ENCODE measurements around the gene MAST3. TPM values are rescaled to one million over a fixed set of nuclear protein-coding genes. Genes with fewer than 3 reads are reported as not detected.

MAST3 gene
- total RNA-seq, 1 experiment from 2014 or later: 14.2 TPM

- Histone ChIP-seq H3K79me2 (ENCODE audit: insufficient read depth, low read length) (no peaks in the 10 kb centered on the region), H3K9me2 (ENCODE audit: insufficient read depth) (no peaks in the 10 kb centered on the region), H2AFZ (ENCODE audit: low read depth, low read length, poor library complexity, severe bottlenecking) (no peak overlapping the region), H3K9ac (ENCODE audit: low read length) (peak overlapping the region; percentile 61), H3K27me3 (ENCODE audit: insufficient read depth, low read length) (no peaks in the 10 kb centered on the region), H4K20me1 (ENCODE audit: insufficient read depth) (no peaks in the 10 kb centered on the region), H3K36me3 (ENCODE audit: control insufficient read depth in 1 of 2, insufficient read depth in 2 of 2, low read length in 2 of 2) (0 out of 4 replicates have a peak, but pooled peaks cover 0 to 3% of the 10 kb centered on the region in 2 experiments), H3K27ac (ENCODE audit: low read depth, low read length) (peak overlapping the region; percentile 59; the same call in 1 of the 2 replicates), H3K4me1 (ENCODE audit: control insufficient read depth in 1 of 2, insufficient read depth in 2 of 2, low read length in 2 of 2) (peaks cover 18 to 29% of the 10 kb centered on the region in 2 experiments; a peak in 3 of 4 replicates), H3K4me2 (ENCODE audit: low read length) (peak overlapping the region; percentile 91), H3K4me3 (replicated peaks in 1 of 2; ENCODE audit: low read depth in 1 of 2, low read length in 2 of 2) (peak overlapping the region; percentile 63 to 67), H3K9me3 (ENCODE audit: control insufficient read depth in 1 of 2, insufficient read depth in 1 of 2, low read depth in 1 of 2, low read length in 2 of 2) (no peaks in the 10 kb centered on the region)
- peak; percentile 50 for TF ChIP-seq POLR2AphosphoS5 (IDR thresholded peaks at IDR 0.05; ENCODE audit: low read depth, low read length)
- TF ChIP-seq, protein P1, sequence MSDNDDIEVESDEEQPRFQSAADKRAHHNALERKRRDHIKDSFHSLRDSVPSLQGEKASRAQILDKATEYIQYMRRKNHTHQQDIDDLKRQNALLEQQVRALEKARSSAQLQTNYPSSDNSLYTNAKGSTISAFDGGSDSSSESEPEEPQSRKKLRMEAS (IDR thresholded peaks at IDR 0.05): no peak
- 0 out of 2 replicates have a peak, but pooled peaks have one; percentile 32 for TF ChIP-seq ZFX (IDR thresholded peaks at IDR 0.05)
- no peak for TF ChIP-seq CTCF (IDR thresholded peaks at IDR 0.05 in 2 of 3, conservative IDR thresholded peaks at IDR 0.05 in 1 of 3; ENCODE audit: borderline replicate concordance in 1 of 3, insufficient read depth in 1 of 3, low read depth in 2 of 3, low read length in 2 of 3)
- no peak for TF ChIP-seq SIN3A (IDR thresholded peaks at IDR 0.05; ENCODE audit: low read depth)
- intact Hi-C loops (cut with micrococcal nuclease): no loop called here
- BruUV-seq (replicated peaks): no TSS peak
- DNase-seq (ENCODE audit: low read depth, low spot score) (no peak), ATAC-seq (peak; percentile 83)
- RAD21 ChIA-PET (ENCODE audit: low non-redundant PET in 1 of 2, low total read pairs in 2 of 2, uncharacterized antibody in 2 of 2, unreplicated experiment in 2 of 2): interaction anchor here in 1 of 2 experiments (0.8 kb wide), 1 partner anchor 142 kb away, joined by 3 read pairs; no protein-coding TSS in a partner anchor
- POLR2A ChIA-PET: interaction anchor here (1.3 kb wide), 1 partner anchor 10 kb away, joined by 3 read pairs; no protein-coding TSS in a partner anchor
- CTCF ChIA-PET: interaction anchor here (0.5 to 1.5 kb wide), 5 partner anchors 12 to 1130 kb away, joined by 3 to 4 read pairs (median 3); partner anchors contain the start of gene MAST3
Observed at GRCh38 chr19:18109733-18110608, 12.4 kb downstream of the MAST3 start.

All from HCT116 (cell line).